H54 (cell line): ENCODE results near the gene HEXD.
"Not testable (repeated sequence)": the region's sequence is repeated elsewhere in the genome, so short reads cannot be mapped to it uniquely, and the experiment has no call there.

Experiments used
- DNase-seq: peaks from one replicate; pipeline ENCODE4 v3.0.0; 2011; ENCODE audit warnings: low spot score, mixed read lengths; ENCODE audit not compliant: insufficient read length
- FAIRE-seq: peaks from 3 replicates; lab custom pipeline; 2011; peaks lifted over from hg19 to GRCh38; lab: Jason Lieb, UNC
- POLR2A ChIP-seq: IDR thresholded peaks from 2 replicates; pipeline ENCODE4 v1.6.1; 2011; ENCODE audit warnings: low read depth, mild to moderate bottlenecking, low read length

The HEXD gene

DNA sequence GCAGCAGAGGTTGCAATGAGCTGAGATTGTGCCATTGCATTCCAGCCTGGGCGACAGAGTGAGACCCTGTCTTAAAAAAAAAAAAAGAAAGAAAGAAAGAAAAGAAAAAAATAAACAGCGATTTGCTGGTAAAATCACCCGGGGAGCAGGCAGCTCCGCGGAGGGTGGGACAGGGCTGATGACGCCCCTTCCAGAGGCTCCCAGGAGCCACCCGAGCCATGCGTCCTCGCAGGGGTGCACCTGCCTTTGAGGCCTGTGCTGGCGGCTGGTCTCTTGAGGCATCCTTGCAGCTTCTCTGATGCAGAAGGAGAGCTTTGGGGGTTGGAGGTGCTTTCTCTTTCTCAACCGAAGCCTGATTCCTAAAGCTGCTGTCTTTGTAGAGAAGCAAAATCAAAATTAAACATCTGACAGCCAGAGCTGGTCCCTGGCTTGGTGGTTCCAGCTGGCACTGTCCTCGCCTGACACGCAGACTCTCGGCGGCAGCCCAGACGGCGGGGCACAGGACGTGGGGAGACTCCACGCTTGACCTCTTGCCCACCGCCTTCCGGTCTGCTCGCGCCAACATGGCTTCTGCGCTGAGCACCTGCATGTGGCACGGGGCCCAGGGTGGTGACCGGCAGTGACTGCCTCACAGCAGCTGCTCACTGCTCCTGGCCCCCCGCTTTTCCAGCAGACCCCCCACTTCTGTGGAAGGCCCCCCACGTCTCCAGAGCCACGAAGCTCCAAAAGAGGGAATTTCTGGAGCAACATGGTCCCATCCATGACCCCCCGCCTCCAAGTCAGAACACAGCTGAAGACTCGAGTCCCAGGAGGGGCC, 40.0 kb upstream of the HEXD start:
- FAIRE-seq (no peak), DNase-seq (no peak)
- TF ChIP-seq POLR2A, result no peak

DNA sequence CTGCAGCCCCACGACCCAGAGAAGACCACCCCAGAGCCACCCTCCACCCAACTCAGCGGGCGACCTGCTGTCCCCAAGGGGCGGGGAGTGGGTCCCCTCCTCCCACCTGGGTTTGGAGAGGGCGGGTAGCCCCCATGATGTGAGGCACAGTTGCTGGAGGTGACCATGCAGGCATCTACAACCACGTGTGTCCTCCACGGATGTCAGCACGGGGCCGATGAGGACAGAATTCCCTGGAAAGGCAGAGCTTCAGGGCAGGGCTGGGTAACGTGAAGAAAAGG, 39.5 kb upstream of the HEXD start:
- DNase-seq (no peak), FAIRE-seq (no peak)
- no peak for TF ChIP-seq POLR2A

DNA sequence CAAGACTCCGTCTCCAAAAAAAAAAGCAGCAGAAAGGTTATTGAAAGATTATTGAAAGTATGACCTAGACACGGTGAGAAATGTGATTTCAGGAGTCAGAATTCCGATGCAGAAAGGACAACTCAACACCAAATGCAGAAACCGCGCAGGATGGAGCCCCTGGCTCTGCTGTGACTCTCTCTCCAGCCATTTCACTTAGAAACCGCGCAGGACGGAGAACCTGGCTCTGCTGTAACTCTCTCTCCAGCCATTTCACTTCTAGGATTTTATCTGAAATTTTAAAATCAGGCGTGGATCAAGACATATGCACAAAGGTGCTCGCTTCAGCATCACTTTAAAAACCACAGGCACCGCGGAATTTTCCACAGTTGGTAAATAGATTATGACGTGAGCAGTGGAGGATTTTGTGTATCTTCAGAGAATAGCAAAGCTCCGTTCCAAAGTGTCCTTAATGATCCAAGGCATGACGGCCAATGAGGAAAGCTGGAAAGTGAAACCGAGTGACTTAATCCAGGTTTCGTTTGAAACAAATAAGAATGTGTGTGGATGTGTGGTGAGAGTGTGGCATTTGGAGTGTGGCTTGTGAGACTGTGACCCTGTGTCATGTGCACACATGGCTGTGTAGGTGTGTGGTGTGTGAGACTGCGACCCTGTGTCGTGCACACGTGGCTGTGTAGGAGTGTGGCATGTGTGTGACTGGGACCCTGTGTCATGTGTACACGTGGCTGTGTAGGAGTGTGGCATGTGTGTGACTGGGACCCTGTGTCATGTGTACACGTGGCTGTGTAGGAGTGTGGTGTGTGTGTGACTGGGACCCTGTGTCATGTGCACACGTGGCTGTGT, 37.1 kb upstream of the HEXD start:
- DNase-seq (no peak), FAIRE-seq (no peak)
- no peak for TF ChIP-seq POLR2A

GRCh38 chr17:82381703-82382009, 36.5 kb upstream of the HEXD start:
- FAIRE-seq, DNase-seq: not testable (repeated sequence)

DNA sequence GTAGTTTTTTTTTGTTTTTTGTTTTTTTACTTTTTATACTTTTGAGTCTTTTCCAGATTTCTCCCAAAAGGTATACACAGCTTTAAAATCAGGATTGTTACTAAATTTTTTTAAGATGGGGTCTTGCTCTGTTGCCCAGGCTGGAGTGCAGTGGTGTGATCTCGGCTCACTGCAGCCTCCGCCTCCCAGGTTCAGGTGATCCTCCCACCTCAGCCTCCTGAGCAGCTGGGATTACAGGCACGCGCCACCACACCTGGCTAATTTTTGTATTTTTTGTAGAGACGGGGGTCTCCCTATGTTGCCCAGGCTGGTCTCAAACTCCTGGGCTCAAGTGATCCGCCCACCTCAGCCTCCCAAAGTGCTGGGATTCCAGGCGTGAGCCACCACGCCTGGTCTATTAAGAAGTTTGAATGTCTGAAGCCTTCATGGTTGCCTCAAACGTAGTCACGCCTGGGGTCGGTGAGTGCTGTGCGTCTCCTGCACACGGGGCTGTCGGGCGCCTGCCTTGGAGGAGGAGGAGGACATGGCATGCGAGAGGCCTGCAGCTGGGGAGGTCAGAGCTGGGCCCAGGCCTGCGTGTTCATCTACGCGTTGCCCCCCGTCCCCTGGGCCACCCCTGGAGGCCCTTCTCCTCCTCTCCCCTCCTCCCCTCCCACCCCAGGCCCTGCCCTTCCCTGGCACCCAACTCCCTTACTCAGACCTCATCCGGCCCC, 35.8 kb upstream of the HEXD start:
- DNase-seq, FAIRE-seq: not testable (repeated sequence)

GRCh38 chr17:82382933-82383255, 35.3 kb upstream of the HEXD start:
- no peak for TF ChIP-seq POLR2A
- no peak for DNase-seq
- FAIRE-seq, result no peak

GRCh38 chr17:82383411-82383810, 34.7 kb upstream of the HEXD start:
- FAIRE-seq, result no peak
- no peak for TF ChIP-seq POLR2A
- no peak for DNase-seq

- DNase-seq (no peak), FAIRE-seq (no peak)
- TF ChIP-seq POLR2A, result no peak
Measured at GRCh38 chr17:82384051-82384729, 34.0 kb upstream of the HEXD start.

- FAIRE-seq, result no peak
- peak; percentile 84 for DNase-seq
Measured at GRCh38 chr17:82384730-82385481, 33.2 kb upstream of the HEXD start.

DNA sequence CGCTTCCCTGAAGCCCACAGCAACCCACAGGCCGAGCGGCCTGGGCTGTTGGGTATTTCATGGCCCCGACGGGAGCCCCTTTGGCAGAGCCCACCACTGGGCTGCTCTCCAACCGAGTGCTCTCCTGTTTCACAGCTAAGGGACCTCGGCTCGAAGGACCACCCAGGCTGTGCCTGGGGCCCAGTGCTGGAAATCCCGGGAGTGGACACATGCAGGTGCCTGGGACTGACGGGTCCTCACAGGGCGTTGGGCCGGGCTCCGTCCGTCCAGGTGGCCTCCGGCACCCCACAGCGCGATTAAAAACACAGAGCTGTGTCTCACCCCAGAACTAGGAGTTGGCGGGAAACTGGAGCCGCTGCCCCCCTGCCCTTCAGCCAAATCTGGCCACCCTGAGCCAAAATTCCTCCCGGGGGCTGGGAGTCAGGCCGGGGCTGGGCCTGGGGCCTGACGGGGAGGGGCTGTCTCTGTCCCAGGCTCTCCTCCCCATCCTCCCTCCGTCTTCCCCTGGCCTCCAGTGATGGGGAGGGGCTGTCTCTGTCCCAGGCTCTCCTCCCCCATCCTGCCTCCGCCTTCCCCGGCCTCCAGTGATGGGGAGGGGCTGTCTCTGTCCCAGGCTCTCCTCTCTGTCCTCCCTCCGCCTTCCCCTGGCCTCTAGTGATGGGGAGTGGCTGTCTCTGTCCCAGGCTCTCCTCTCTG, 32.4 kb upstream of the HEXD start:
- DNase-seq, result no peak
- TF ChIP-seq POLR2A, result no peak
- FAIRE-seq, result no peak

More at GRCh38 chr17:82384730-82385481, 33.2 kb upstream of the HEXD start:
- no peak for TF ChIP-seq POLR2A

DNA sequence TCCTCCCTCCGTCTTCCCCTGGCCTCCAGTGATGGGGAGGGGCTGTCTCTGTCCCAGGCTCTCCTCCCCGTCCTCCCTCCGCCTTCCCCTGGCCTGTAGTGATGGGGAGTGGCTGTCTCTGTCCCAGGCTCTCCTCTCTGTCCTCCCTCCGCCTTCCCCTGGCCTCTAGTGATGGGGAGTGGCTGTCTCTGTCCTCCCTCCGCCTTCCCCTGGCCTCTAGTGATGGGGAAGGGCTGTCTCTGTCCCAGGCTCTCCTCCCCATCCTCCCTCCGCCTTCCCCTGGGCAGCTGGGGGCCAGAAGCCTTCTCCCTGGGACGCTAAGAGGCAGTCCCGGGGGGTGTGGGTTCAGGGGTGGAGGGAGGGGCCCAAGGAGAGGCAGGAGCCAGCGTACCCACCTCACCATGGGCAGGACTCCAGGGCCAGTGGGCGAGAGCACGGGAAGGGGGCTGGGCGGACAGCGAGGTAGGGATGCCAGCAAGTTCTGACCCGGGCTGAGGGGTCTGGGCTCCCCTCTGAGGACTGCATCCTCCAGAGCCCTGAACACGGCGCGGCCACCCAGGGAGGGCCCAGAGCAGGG, 31.8 kb upstream of the HEXD start:
- DNase-seq, result no peak
- FAIRE-seq, result no peak

GRCh38 chr17:82386881-82387704, 31.1 kb upstream of the HEXD start:
- no peak for TF ChIP-seq POLR2A
- DNase-seq (no peak), FAIRE-seq (no peak)

More for the DNA sequence above, 31.8 kb upstream of the HEXD start:
- no peak for TF ChIP-seq POLR2A
